ENCODE results near the gene NUP133.
A peak's percentile ranks its signal among the peaks of the same experiment; 100 is the strongest.
"Not testable (repeated sequence)": the region's sequence is repeated elsewhere in the genome, so short reads cannot be mapped to it uniquely, and the experiment has no call there.

Gene NUP133

GRCh38 chr1:229448354-229448753 lies 59.8 kb downstream of the NUP133 start:
- DNase-seq, result no peak

GRCh38 chr1:229447809-229448252 lies 60.3 kb downstream of the NUP133 start:
- no peak for DNase-seq

DNA sequence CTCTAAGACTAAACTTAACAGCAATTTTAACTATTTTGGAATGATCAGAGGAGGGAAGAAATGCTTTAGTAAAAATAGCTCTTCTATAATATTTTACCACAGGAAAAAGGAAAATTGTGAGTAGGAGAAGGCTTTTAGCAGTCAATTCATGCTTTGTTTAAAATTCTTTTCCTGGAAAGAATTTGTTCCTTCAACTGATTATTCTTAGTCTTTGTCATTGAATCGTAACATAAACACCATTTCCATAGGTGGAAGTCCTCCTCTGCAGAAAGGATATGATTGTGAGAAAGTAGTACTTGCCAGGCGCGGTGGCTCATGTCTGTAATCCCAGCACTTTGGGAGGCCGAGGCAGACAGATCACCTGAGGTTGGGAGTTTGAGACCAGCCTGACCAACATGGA lies 62.3 kb downstream of the NUP133 start:
- no peak for DNase-seq

DNA sequence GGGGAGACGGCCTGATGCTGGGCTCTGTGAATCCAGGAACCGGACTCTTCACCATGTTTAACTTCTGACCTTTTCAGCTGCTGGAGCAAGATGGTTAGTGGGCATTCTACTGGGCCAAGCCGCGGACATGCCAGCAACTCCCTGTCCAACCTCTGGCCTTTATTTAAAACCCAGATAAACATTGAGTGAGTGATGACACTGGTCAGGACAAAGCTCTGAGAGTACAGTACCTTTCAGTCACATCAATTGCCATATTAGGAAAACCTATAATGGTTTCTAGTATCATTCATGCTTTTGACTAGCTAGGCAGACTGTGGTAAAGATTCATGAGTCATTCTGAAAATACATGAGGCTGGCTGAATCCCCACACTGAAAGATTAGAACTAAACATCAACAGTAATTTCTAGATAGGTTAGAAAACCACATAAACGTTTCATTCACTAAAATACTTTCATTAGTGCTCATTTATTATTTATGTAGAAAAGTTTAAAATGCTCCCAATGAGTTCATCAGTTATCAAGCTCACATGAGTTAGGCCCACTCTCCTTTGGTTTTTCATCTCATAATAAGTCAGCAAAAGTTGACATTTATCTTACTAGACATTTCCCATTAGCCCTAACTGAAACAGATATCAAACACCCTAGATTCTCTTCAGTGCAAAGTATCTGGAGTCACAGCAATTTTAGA lies 67.1 kb downstream of the NUP133 start:
- no peak for DNase-seq

- DNase-seq, result no peak
Observed at GRCh38 chr1:229438021-229438420, 70.1 kb downstream of the NUP133 start.

DNA sequence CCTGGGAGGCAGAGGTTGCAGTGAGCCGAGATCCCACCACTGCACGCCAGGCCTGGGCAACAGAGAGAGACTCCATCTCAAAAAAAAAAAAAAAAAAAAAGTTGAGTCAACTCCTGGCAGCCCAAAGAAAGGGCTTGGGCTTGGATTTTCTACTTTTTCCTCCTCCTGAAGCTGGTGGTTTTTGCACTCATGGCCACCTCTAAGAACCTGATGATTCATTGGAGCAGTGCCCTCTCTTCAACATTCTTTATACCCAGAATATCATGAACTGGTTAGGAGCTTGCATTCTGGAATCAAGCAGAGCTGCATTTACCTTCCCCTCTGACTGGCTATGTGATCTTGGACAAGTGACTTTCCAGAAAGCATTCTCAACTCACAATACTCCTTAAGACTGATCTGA lies 70.7 kb downstream of the NUP133 start:
- no peak for DNase-seq

DNA sequence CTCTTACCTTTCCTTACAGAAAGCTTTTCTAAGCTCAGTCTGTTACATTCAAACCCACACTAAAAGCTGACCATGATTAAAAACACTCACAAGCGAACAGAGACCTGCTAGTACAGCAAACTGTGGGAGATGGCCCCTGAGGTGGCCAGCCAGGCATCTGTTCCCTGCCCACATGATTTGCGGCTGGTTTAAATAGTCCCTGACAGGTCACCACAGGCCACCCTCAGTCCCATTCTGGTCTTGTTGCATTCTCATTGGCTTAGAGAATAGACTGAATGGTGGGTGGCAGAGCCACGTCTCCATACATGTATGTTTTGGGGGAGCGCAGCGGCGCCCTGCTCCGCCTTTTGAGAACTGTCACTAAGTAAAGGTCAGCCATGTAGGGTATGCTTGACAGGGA lies 71.9 kb downstream of the NUP133 start:
- no peak for DNase-seq

- DNase-seq, result peak in 1 of 14 donors; percentile 27
Observed at GRCh38 chr1:229434641-229435051, 73.5 kb downstream of the NUP133 start.

- DNase-seq, result no peak
Observed at GRCh38 chr1:229434005-229434640, 74.0 kb downstream of the NUP133 start, which contains the start of gene ACTA1. TSS of gene ACTA1 (minus strand) at chr1:229434094. CDS start at chr1:229433115, 979 bp downstream.

GRCh38 chr1:229433364-229434004 lies 74.7 kb downstream of the NUP133 start:
- DNase-seq, result no peak

- DNase-seq, result no peak
Observed at GRCh38 chr1:229432905-229433304, 75.2 kb downstream of the NUP133 start.

GRCh38 chr1:229432116-229432461 lies 76.1 kb downstream of the NUP133 start:
- DNase-seq, result no peak

GRCh38 chr1:229431284-229432115 lies 76.6 kb downstream of the NUP133 start:
- DNase-seq, result no peak

- DNase-seq, result peak in 1 of 14 donors; percentile 7
Observed at GRCh38 chr1:229430761-229431283, 77.3 kb downstream of the NUP133 start.

- no peak for DNase-seq
Observed at GRCh38 chr1:229428256-229428655, 79.9 kb downstream of the NUP133 start.

- DNase-seq, result no peak
Observed at GRCh38 chr1:229427572-229427971, 80.6 kb downstream of the NUP133 start.

GRCh38 chr1:229425564-229426159 lies 82.5 kb downstream of the NUP133 start:
- DNase-seq, result no peak

GRCh38 chr1:229420765-229421164 lies 87.4 kb downstream of the NUP133 start:
- no peak for DNase-seq

- no peak for DNase-seq
Observed at GRCh38 chr1:229420224-229420623, 87.9 kb downstream of the NUP133 start.

DNA sequence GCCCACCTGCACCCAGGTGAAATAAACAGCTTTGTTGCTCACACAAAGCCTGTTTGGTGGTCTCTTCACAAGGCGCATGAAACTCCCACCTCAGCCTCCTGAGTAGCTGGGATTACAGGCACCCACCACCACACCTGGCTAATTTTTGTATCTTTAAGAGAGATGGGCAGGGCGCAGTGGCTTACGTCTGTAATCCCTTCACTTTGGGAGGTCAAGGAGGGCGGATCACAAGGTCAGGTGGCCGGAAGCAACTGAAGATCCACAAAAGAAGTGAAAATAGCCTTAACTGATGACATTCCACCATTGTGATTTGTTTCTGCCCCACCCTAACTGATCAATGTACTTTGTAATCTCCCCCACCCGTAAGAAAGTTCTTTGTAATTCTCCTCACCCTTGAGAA lies 89.6 kb downstream of the NUP133 start:
- not testable (repeated sequence) for DNase-seq

- DNase-seq, result not testable (repeated sequence)
Observed at GRCh38 chr1:229412810-229413209, 95.3 kb downstream of the NUP133 start.

GRCh38 chr1:229412056-229412455 lies 96.1 kb downstream of the NUP133 start:
- peak in 1 of 14 donors; percentile 40 for DNase-seq

All from C1 segment of cervical spinal cord (tissue), 14 donors.